Fibroblast of the conjunctiva (primary cell): ENCODE data around the gene TSHZ1.
"Not testable (repeated sequence)": the region's sequence is repeated elsewhere in the genome, so short reads cannot be mapped to it uniquely, and the experiment has no call there.

Experiments
- DNase-seq: peaks from one replicate; pipeline ENCODE4 v3.0.0-alpha.2; 2010; ENCODE audit warnings: low read depth

Gene TSHZ1

GRCh38 chr18:75183973-75184493 is 26.6 kb upstream of the TSHZ1 start:
- no peak for DNase-seq

GRCh38 chr18:75185460-75185859 is 25.1 kb upstream of the TSHZ1 start:
- DNase-seq: no peak

- DNase-seq: not testable (repeated sequence)
Observed at GRCh38 chr18:75187702-75188101, 22.9 kb upstream of the TSHZ1 start.

GRCh38 chr18:75189696-75190095 is 20.9 kb upstream of the TSHZ1 start:
- DNase-seq: no peak

GRCh38 chr18:75192899-75193298 is 17.7 kb upstream of the TSHZ1 start:
- no peak for DNase-seq

GRCh38 chr18:75198036-75198435 is 12.6 kb upstream of the TSHZ1 start:
- no peak for DNase-seq

DNA sequence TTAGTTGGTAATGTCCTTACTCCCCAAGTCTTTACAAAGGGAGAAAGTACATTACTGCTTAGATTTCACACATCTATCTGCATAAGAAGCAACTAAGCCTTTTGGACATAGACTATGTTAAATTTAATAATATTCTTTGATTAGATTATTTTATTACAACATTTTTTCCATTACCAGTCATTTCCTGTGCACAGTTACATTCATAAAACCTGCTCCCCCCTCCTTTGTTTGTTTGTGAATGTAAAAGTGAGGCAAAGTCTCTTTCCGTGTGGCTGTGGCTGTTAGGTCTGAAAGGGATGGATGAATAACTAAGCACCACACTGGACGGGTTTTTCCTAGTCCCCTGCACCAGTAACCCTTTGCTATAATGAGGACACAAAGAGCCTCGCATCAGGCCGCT is 11.3 kb upstream of the TSHZ1 start:
- no peak for DNase-seq

GRCh38 chr18:75200071-75200470 is 10.5 kb upstream of the TSHZ1 start:
- DNase-seq: no peak

- DNase-seq: no peak
Observed at GRCh38 chr18:75200605-75201280, 9.9 kb upstream of the TSHZ1 start.

- no peak for DNase-seq
Observed at GRCh38 chr18:75201282-75202270, 9.0 kb upstream of the TSHZ1 start.

DNA sequence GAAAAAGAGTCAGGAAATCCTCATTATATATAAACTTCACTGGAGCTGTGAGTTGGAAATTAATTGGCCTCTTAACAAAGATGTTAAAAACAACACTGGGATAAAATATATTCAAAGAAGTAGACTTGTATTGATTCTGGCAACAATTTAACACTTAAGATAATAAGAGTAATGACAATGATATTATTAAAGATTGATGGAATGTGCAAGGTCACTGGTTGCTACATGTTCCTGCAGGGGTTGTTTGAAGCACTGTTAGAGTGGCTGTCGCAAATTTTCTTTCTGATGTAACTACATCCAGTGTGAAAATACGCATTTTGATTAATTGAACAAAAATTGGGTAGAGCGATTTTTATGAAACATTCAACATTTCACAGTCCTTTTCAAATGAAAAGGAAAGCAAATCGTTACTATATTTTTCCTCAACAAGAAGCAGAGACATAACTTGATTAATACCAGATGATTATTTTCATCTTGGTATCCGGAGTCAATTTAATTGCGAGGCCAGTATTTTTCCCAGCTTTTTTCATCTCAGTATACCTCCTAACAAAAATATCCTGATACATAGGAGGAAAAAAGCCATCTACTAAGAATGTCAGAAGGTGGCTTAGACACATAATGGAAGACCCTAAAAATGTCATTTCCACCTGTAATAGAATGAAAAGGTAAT is 7.8 kb upstream of the TSHZ1 start:
- DNase-seq: no peak

DNA sequence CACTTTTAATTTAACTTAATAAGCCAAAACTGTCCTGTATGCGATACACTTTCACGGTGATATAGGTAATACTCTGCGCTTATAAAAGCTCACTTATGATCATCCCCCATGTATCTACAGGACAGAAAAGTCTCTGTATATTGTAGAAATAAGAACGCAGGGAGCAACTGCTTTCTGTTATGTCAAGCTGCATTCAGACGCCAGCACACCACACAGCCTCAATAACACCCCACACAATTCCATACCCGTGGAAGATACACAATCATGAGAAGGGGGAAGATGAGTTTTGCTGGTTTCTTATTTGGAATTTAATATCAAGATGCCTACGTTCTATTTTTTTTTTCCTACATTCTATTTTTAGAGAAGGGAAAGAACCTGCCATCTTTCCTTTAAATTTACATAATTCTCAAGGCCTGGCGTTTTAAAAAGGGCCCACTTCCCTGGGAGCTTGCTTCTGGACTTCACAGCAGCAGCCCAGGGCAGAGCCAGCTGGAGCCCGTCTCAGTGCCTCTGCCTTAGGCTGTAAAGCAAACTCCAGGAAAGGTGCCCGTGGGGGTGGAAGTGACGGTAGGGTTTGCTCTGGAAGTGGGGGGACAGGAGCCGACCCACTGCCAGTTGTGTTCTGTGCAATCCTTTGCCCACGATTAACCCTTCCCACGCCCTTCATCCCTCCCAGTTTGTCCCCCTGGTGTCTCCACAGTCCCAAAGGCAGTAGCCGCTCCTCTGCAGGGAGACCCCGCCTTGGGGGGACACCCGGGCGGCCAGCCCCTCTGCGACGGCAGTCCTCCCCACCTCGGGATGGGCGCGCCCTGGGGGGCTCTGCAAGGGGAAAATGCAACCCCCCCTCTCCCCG is 7.0 kb upstream of the TSHZ1 start:
- DNase-seq: no peak

DNA sequence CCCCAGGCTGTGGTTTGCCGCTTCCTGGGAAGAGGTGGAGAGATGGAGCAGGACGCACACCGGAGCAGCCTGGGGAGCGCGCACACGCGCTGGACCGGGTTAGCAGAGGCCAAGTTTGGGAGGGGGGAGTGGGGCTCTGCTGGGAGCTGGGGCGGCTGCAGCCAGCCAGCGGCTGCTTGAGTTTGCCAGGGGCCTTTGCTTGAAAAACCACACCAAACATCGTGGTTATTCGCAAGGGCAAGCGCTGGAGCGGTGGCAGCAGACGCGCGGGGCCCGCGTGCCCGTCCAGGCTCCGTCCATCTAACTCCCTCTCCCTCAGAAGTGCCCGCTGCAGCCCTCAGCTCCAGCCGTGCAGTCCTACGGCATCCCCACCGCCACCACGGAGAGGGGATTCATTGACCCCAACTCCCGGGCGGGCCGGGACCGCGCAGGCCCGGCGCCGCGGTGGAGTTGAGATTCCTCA is 6.3 kb upstream of the TSHZ1 start:
- no peak for DNase-seq

DNA sequence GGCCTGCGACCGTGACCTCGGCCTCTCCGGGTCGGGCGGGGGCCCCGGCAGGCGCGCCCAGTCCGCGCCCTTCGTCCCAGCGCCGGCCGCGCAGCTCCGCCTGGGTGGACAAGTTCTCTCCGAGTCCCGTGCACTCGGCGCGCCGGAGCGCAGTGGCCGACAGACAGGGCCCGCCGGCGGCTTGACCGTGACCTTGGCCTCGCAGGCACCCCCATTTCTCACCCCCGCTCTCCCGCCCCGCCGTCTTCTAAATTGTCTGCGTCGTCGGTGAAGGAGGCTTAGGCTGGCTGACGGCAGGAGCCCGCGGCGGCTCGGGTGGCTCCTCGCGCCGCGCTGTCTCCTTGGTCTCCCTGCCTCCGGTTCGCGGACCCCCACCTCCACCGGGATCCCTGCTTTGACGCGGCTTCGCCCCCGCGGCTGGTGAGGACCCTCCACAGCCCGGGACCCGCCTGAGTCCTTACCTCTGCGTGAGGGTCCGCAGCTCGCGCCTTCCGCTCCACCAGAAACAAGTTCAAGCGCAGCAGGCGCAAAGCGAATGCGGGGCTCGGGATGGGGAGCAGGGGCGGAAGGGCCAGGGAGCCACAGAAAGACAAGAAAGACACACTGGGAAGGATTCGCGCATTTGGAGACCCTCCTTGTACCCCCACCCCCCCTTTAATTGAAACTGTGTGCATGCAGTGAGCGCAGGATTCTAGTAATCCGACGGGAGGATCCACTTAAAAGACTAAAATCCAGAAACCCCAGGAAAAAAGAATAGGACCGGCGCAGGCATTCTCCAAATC is 5.7 kb upstream of the TSHZ1 start:
- DNase-seq: no peak

GRCh38 chr18:75205514-75206132 is 5.0 kb upstream of the TSHZ1 start:
- DNase-seq: no peak

- no peak for DNase-seq
Observed at GRCh38 chr18:75206452-75207309, 3.9 kb upstream of the TSHZ1 start.

- DNase-seq: no peak
Observed at GRCh38 chr18:75207310-75208154, 3.1 kb upstream of the TSHZ1 start.

DNA sequence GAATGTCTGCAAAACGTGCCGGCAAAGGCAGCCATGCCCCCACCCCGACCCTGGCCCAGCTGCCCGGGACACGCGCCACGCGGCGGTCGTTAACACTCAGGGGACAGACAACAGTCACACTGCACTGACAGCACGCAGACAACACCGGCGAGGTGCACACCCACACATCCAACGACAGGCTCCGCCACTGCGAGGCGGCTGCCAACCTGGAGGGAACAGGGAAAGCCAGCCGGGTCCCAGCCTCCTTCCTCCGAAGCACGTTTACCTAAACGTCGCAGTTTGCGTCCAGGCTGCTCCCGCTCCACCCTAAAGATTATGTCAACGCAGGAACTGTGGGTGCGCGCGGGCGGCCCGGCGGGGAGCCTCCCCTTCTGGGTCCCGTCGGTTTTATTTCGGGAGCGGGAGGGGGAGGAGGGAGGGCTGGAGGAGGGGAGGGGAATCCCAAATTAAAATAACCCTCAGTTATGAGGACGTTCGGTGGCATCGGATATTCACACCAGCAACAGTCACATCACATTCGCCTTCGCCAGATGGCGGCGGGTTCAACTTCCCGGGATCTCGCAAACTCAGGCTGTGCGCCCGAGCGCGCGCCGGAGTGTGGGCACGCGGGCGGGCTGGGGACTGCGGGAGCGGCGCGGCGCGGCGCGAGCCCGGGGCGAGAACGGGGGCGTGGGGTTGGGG is 2.3 kb upstream of the TSHZ1 start:
- no peak for DNase-seq
